Measurements from ENCODE around the gene ARHGAP15.

DNA sequence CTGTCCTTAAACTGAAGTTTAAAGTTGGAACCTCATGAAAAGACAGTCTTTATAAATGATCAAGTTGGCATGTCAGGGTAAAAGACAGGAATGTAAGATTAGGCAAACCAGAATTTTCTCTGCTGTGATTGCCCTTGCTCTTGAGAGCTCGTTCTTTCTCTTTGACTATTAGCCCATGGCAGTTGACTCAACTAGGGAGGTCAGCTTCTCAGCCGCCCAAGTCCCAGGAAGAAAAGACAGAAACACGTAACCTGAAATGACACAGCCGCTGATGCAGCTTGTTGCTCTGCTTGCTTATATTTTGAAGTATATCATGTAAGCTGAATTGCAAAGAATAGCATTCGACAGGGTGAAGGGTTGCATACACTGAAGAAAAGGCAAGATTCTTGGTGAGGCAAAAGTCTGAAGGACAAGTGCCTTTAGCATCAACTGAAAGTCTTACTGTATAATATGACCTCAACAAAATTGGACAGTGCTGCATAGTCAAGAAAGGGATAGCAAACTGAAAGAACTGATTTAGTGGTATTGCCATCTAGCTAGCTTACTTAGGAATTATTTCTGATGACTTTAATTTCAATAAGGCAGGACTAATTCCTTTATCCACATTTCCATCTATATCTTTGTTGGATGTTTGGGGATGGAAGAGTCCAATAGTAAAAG, 54.7 kb downstream of the ARHGAP15 start:
- no peak for TF ChIP-seq CTCF (IDR thresholded peaks at IDR 0.05)
- TF ChIP-seq ZFX (IDR thresholded peaks at IDR 0.05; ENCODE audit: borderline replicate concordance), result no peak

Data from 22Rv1 (cell line).